Prostate gland (tissue), 2 donors: ENCODE data around the gene SOX10. TPM values are rescaled to one million over a fixed set of nuclear protein-coding genes. Genes with fewer than 3 reads are reported as not detected.

ENCODE experiments used
- DNase-seq: peaks from one replicate; pipeline ENCODE4 v3.0.0-alpha.2; 2019; ENCODE audit warnings: low spot score
- H3K27ac ChIP-seq, 2 donors: fragments of 200-600 bp; sonication (generic); 2 replicates each; pipeline ENCODE4 v1.5.1; 2017 to 2019
- H3K27me3 ChIP-seq: fragments of 200-600 bp; sonication (generic); replicated peaks from 2 replicates; pipeline ENCODE4 v1.5.1; 2019; ENCODE audit not compliant: insufficient read depth
- H3K36me3 ChIP-seq, 2 donors: fragments of 200-600 bp; sonication (generic); 1 replicate in 1 of 2; 2 replicates in 1 of 2; pipeline versions ENCODE4 v1.5.1 to v1.8.1; 2017 to 2019
- H3K4me1 ChIP-seq: fragments of 200-600 bp; sonication (generic); replicated peaks from 2 replicates; pipeline ENCODE4 v1.5.1; 2019
- H3K4me3 ChIP-seq, 2 donors: fragments of 200-600 bp; sonication (generic); 2 replicates each; pipeline ENCODE4 v1.5.1; 2017 to 2019
- H3K9me3 ChIP-seq: fragments of 200-600 bp; sonication (generic); 2 replicates; pipeline ENCODE4 v1.5.1; 2017
- CTCF ChIP-seq, 4 experiments: fragments of 200-600 bp in 2 of 4; fragments of 450-650 bp in 2 of 4; sonication (generic) in 2 of 4; IDR thresholded peaks; 1 replicate in 3 of 4; 2 replicates in 1 of 4; pipeline ENCODE4 v1.5.1; 2016 to 2019; ENCODE audit warnings: antibody characterized with exemption in 4 of 4, mild to moderate bottlenecking in 2 of 4, moderate library complexity in 2 of 4
- POLR2A ChIP-seq: fragments of 450-650 bp; IDR thresholded peaks from one replicate; pipeline ENCODE4 v1.6.1; 2016; ENCODE audit warnings: antibody characterized with exemption, mild to moderate bottlenecking
- POLR2AphosphoS5 ChIP-seq: sonication (generic); formaldehyde crosslinking; IDR thresholded peaks from one replicate; pipeline ENCODE4 v1.6.1; 2017; ENCODE audit warnings: antibody characterized with exemption
- WGBS: methylation state at CpG from one replicate; pipeline ENCODE4 v1.1.5; 2018; 5-methylcytosine and 5-hydroxymethylcytosine counted together
- intact Hi-C: fragments of 100-400 bp; cut with DNase I; formaldehyde crosslinking; loops from one replicate; pipeline ENCODE4 v1.14.2; 2022
- total RNA-seq, 2 donors: library from RNA; depleted of rRNA; stranded (reverse); fragments of >200 nt; gene quantifications; one replicate each; pipeline ENCODE4 v1.1.0, GENCODE V29; 2016

Gene SOX10
- total RNA-seq, 2 donors from 2014 or later, result 3.3 to 8.1 TPM

GRCh38 chr22:37930952-37931440 is 53.4 kb downstream of the SOX10 start:
- Histone ChIP-seq H3K36me3 (peaks cover 0 to 15% of the 10 kb centered on the region in 2 donors), H3K27ac (no peak overlapping the region), H3K4me1 (peaks cover 17% of the 10 kb centered on the region), H3K9me3 (no peaks in the 10 kb centered on the region), H3K4me3 (no peak overlapping the region), H3K27me3 (no peaks in the 10 kb centered on the region)
- intact Hi-C loops, result no loop called here
- WGBS, result 67% methylated on average over 2 of the region's 2 CpGs
- TF ChIP-seq CTCF (IDR thresholded peaks at IDR 0.05), result no peak
- no peak for DNase-seq

- WGBS, result 64% methylated on average over 11 of the region's 11 CpGs
- Histone ChIP-seq H3K27me3 (no peaks in the 10 kb centered on the region), H3K9me3 (no peaks in the 10 kb centered on the region), H3K36me3 (peaks cover 0 to 20% of the 10 kb centered on the region in 2 donors), H3K4me3 (no peak overlapping the region), H3K27ac (peak overlapping the region in 1 of 2 donors; percentile 48), H3K4me1 (peaks cover 17% of the 10 kb centered on the region)
- TF ChIP-seq POLR2A, result no peak
- peak in 3 of 4 experiments; percentile 14 to 38 (median 37) for TF ChIP-seq CTCF (IDR thresholded peaks at IDR 0.05)
- no peak for DNase-seq
- intact Hi-C loops, result no loop called here
Measured at GRCh38 chr22:37930270-37930951, 53.9 kb downstream of the SOX10 start.

GRCh38 chr22:37929390-37929789 is 55.0 kb downstream of the SOX10 start:
- peaks cover 0 to 20% of the 10 kb centered on the region in 2 donors for H3K36me3 ChIP-seq
- H3K9me3 ChIP-seq, result no peaks in the 10 kb centered on the region
- intact Hi-C loops, result no loop called here
- H3K4me1 ChIP-seq, result peaks cover 17% of the 10 kb centered on the region
- peak overlapping the region in 1 of 2 donors; percentile 48 for H3K27ac ChIP-seq
- H3K27me3 ChIP-seq, result no peaks in the 10 kb centered on the region
- peak; percentile 78 for DNase-seq
- peak; percentile 44 for TF ChIP-seq POLR2AphosphoS5
- TF ChIP-seq POLR2A, result no peak
- no peak overlapping the region for H3K4me3 ChIP-seq
- WGBS, result 63% methylated on average over 5 of the region's 5 CpGs

- Histone ChIP-seq H3K27me3 (no peaks in the 10 kb centered on the region), H3K4me1 (peaks cover 3% of the 10 kb centered on the region), H3K4me3 (no peak overlapping the region), H3K27ac (no peak overlapping the region), H3K36me3 (peaks cover 0 to 20% of the 10 kb centered on the region in 2 donors), H3K9me3 (no peaks in the 10 kb centered on the region)
- no peak for DNase-seq
- WGBS, result 96% methylated on average over 5 of the region's 5 CpGs
- no peak for TF ChIP-seq POLR2AphosphoS5
- TF ChIP-seq POLR2A, result no peak
- TF ChIP-seq CTCF (IDR thresholded peaks at IDR 0.05), result no peak
- intact Hi-C loops, result no loop called here
Measured at GRCh38 chr22:37927637-37927936, 56.8 kb downstream of the SOX10 start.

- Histone ChIP-seq H3K4me3 (no peak overlapping the region), H3K27me3 (no peaks in the 10 kb centered on the region), H3K4me1 (peaks cover 3% of the 10 kb centered on the region), H3K9me3 (no peaks in the 10 kb centered on the region), H3K27ac (no peak overlapping the region), H3K36me3 (peaks cover 0 to 20% of the 10 kb centered on the region in 2 donors)
- DNase-seq, result no peak
- intact Hi-C loops, result no loop called here
- no peak for TF ChIP-seq POLR2A
- no peak for TF ChIP-seq CTCF (IDR thresholded peaks at IDR 0.05)
- no peak for TF ChIP-seq POLR2AphosphoS5
- 89% methylated on average over 32 of the region's 32 CpGs for WGBS
Measured at GRCh38 chr22:37926771-37927636, 57.4 kb downstream of the SOX10 start.
